Left colon (tissue), 2 donors: ENCODE measurements around the gene SLC27A6. TPM values are rescaled to one million over a fixed set of nuclear protein-coding genes. Genes with fewer than 3 reads are reported as not detected.

Experiments
- total RNA-seq, 2 donors: library from RNA; stranded (reverse); fragmentation: NEBNext Ultra II Directional; extraction: Animal tissue kit (Norgen Biotek cat#: 25700); gene quantifications; one replicate each; pipeline ENCODE4 v1.2.1, GENCODE V29; 2021
- donor health status: DM: no; HTN: no; CAD: no.
- donor health status: DM: yes; HTN: yes; CAD: no.

The SLC27A6 gene
- total RNA-seq, 2 donors from 2014 or later: 0.18 to 0.34 TPM

Other genes with a start within 250 kb of the SLC27A6 start
- gene ISOC1, start 129.3 kb downstream of the SLC27A6 start, total RNA-seq: 10 to 100 TPM; 28.2 to 30.6 TPM